Suprapubic skin (tissue), 4 donors: Measurements from ENCODE around the gene PHYKPL. TPM values are rescaled to one million over a fixed set of nuclear protein-coding genes. Genes with fewer than 3 reads are reported as not detected.

Experiments
- DNase-seq, 2 donors: peaks; one replicate each; pipeline ENCODE4 v3.0.0-alpha.2; 2019; ENCODE audit warnings: low spot score in 2 of 2
- H3K27ac ChIP-seq: fragments of 200-600 bp; sonication (generic); one replicate; pipeline ENCODE4 v1.5.1; 2019
- H3K27me3 ChIP-seq: fragments of 200-600 bp; sonication (generic); one replicate; pipeline ENCODE4 v1.5.1; 2019
- H3K36me3 ChIP-seq: fragments of 200-600 bp; sonication (generic); one replicate; pipeline ENCODE4 v1.5.1; 2019
- H3K4me1 ChIP-seq: fragments of 200-600 bp; sonication (generic); one replicate; pipeline ENCODE4 v1.5.1; 2019
- H3K4me3 ChIP-seq: fragments of 200-600 bp; sonication (generic); one replicate; pipeline ENCODE4 v1.5.1; 2019; ENCODE audit warnings: mild to moderate bottlenecking
- H3K9me3 ChIP-seq: fragments of 200-600 bp; sonication (generic); one replicate; pipeline ENCODE4 v1.5.1; 2019
- EP300 ChIP-seq: sonication (generic); formaldehyde crosslinking; IDR thresholded peaks from one replicate; pipeline ENCODE4 v1.6.1; 2017; ENCODE audit warnings: antibody characterized with exemption
- POLR2A ChIP-seq, 2 donors: fragments of 450-650 bp; IDR thresholded peaks; one replicate each; pipeline ENCODE4 v1.6.1; 2017; ENCODE audit warnings: antibody characterized with exemption in 2 of 2, mild to moderate bottlenecking in 2 of 2, moderate library complexity in 2 of 2
- POLR2AphosphoS5 ChIP-seq, 3 donors: sonication (generic); formaldehyde crosslinking; IDR thresholded peaks; one replicate each; pipeline ENCODE4 v1.6.1; 2017; ENCODE audit warnings: antibody characterized with exemption in 3 of 3
- WGBS: methylation state at CpG from one replicate; pipeline ENCODE4 v1.1.5; 2018; 5-methylcytosine and 5-hydroxymethylcytosine counted together
- total RNA-seq, 4 donors: library from RNA; depleted of rRNA; stranded (reverse); fragments of >200 nt; gene quantifications; one replicate each; pipeline ENCODE4 v1.1.0, GENCODE V29; 2016
- TF ChIP-seq, protein P1 (sequence below), 2 donors: fragments of 200-600 bp in 1 of 2; fragments of 450-650 bp in 1 of 2; sonication (generic) in 1 of 2; IDR thresholded peaks; one replicate each; pipeline ENCODE4 v1.5.1; 2016 to 2019; ENCODE audit warnings: antibody characterized with exemption in 2 of 2, mild to moderate bottlenecking in 1 of 2, moderate library complexity in 1 of 2

Gene PHYKPL
- total RNA-seq, 4 donors from 2014 or later: 27.1 to 50.5 (median 35.7) TPM

- Histone ChIP-seq H3K4me1 (peaks cover 4% of the 10 kb centered on the region), H3K27me3 (no peaks in the 10 kb centered on the region), H3K9me3 (no peaks in the 10 kb centered on the region), H3K4me3 (no peak overlapping the region), H3K27ac (no peak overlapping the region), H3K36me3 (no peaks in the 10 kb centered on the region)
- DNase-seq: no peak
- 84% methylated on average over 4 of the region's 4 CpGs for WGBS
- TF ChIP-seq EP300 (no peak), POLR2A (IDR thresholded peaks at IDR 0.05) (no peak), POLR2AphosphoS5 (IDR thresholded peaks at IDR 0.05) (no peak)
- TF ChIP-seq, protein P1, sequence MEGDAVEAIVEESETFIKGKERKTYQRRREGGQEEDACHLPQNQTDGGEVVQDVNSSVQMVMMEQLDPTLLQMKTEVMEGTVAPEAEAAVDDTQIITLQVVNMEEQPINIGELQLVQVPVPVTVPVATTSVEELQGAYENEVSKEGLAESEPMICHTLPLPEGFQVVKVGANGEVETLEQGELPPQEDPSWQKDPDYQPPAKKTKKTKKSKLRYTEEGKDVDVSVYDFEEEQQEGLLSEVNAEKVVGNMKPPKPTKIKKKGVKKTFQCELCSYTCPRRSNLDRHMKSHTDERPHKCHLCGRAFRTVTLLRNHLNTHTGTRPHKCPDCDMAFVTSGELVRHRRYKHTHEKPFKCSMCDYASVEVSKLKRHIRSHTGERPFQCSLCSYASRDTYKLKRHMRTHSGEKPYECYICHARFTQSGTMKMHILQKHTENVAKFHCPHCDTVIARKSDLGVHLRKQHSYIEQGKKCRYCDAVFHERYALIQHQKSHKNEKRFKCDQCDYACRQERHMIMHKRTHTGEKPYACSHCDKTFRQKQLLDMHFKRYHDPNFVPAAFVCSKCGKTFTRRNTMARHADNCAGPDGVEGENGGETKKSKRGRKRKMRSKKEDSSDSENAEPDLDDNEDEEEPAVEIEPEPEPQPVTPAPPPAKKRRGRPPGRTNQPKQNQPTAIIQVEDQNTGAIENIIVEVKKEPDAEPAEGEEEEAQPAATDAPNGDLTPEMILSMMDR (IDR thresholded peaks at IDR 0.05): no peak
Measured at GRCh38 chr5:178191661-178192060, 40.9 kb downstream of the PHYKPL start.

GRCh38 chr5:178189433-178189832 is 43.2 kb downstream of the PHYKPL start:
- DNase-seq: peak in 1 of 2 donors; percentile 0
- Histone ChIP-seq H3K27ac (no peak overlapping the region), H3K9me3 (no peaks in the 10 kb centered on the region), H3K4me3 (no peak overlapping the region), H3K27me3 (no peaks in the 10 kb centered on the region), H3K4me1 (peaks cover 4% of the 10 kb centered on the region), H3K36me3 (no peaks in the 10 kb centered on the region)
- no peak for TF ChIP-seq POLR2AphosphoS5 (IDR thresholded peaks at IDR 0.05)
- no peak for TF ChIP-seq EP300
- no peak for TF ChIP-seq POLR2A (IDR thresholded peaks at IDR 0.05)
- TF ChIP-seq, protein P1 (IDR thresholded peaks at IDR 0.05): no peak
- WGBS: 37% methylated on average over 2 of the region's 2 CpGs

- Histone ChIP-seq H3K4me3 (no peak within 1 kb of the TSS), H3K27me3 (no peaks in the 10 kb centered on the region), H3K27ac (no peak within 1 kb of the TSS), H3K36me3 (no peaks in the 10 kb centered on the region), H3K4me1 (no peaks in the 10 kb centered on the region), H3K9me3 (no peaks in the 10 kb centered on the region)
- DNase-seq: peak in 1 of 2 donors; percentile 43
- TF ChIP-seq, protein P1 (IDR thresholded peaks at IDR 0.05): no peak
- TF ChIP-seq EP300 (no peak), POLR2A (IDR thresholded peaks at IDR 0.05) (no peak), POLR2AphosphoS5 (IDR thresholded peaks at IDR 0.05) (no peak)
- WGBS: 88% methylated on average over 18 of the region's 27 CpGs
Measured at GRCh38 chr5:178187014-178187413, 45.6 kb downstream of the PHYKPL start, which contains the start of gene GMCL2. GMCL2 (minus strand) TSS chr5:178187371; CDS start chr5:178187299, 72 bp downstream.

DNA sequence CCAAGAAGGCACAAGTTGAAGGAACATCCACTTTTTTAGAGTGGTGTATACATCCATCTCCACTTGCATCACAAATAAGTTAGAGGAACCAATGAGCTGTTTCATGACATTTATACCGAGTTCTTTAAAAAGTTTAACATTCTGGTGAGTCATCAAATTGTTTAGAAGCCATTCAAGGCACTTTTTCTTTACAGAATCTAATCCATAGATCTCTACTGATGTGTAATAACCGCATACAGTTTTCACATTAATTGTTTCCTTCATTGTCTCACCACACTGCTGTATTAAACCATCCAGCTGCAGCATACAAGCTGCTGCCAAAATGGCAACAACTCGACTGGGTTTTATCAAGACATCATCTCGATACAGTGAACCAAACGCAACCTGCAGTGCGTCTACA is 46.2 kb downstream of the PHYKPL start:
- Histone ChIP-seq H3K27ac (no peak overlapping the region), H3K4me1 (no peaks in the 10 kb centered on the region), H3K4me3 (no peak overlapping the region), H3K27me3 (no peaks in the 10 kb centered on the region), H3K9me3 (no peaks in the 10 kb centered on the region), H3K36me3 (no peaks in the 10 kb centered on the region)
- 51% methylated on average over 6 of the region's 6 CpGs for WGBS
- no peak for DNase-seq
- TF ChIP-seq EP300: no peak
- no peak for TF ChIP-seq POLR2A (IDR thresholded peaks at IDR 0.05)
- TF ChIP-seq, protein P1 (IDR thresholded peaks at IDR 0.05): no peak
- TF ChIP-seq POLR2AphosphoS5 (IDR thresholded peaks at IDR 0.05): no peak

GRCh38 chr5:178182158-178182876 is 50.3 kb downstream of the PHYKPL start:
- WGBS: 43% methylated on average over 4 of the region's 4 CpGs
- TF ChIP-seq POLR2AphosphoS5 (IDR thresholded peaks at IDR 0.05): no peak
- no peak for TF ChIP-seq POLR2A (IDR thresholded peaks at IDR 0.05)
- TF ChIP-seq, protein P1 (IDR thresholded peaks at IDR 0.05): no peak
- TF ChIP-seq EP300: no peak
- H3K9me3 ChIP-seq: no peaks in the 10 kb centered on the region
- no peaks in the 10 kb centered on the region for H3K36me3 ChIP-seq
- no peak overlapping the region for H3K4me3 ChIP-seq
- DNase-seq: peak in 1 of 2 donors; percentile 37
- no peaks in the 10 kb centered on the region for H3K4me1 ChIP-seq
- H3K27me3 ChIP-seq: peaks cover 5% of the 10 kb centered on the region
- H3K27ac ChIP-seq: no peak overlapping the region
